Pancreas (tissue), 10 donors: ENCODE results near the gene WDR73. TPM values are rescaled to one million over a fixed set of nuclear protein-coding genes. Genes with fewer than 3 reads are reported as not detected.

Experiments used
- ATAC-seq, 4 donors: fragments of 200-7000 bp; cut with Tn5 transposase; one replicate each; pipeline versions ENCODE4 v1.8.0 to v1.9.1; 2020; ENCODE audit warnings: mild to moderate bottlenecking in 4 of 4, moderate library complexity in 4 of 4
- DNase-seq, 6 donors: peaks; one replicate each; pipeline ENCODE4 v3.0.0-alpha.2; 2020
- FAIRE-seq: peaks from 2 replicates; lab custom pipeline; 2012; peaks lifted over from hg19 to GRCh38; lab: Jason Lieb, UNC
- H3K27ac ChIP-seq, 4 donors: fragments of 200-600 bp; sonication (generic); 1 replicate in 3 of 4; 2 replicates in 1 of 4; pipeline versions ENCODE4 v1.5.0 to v1.8.0; 2020
- H3K27me3 ChIP-seq, 4 donors: fragments of 200-600 bp; one replicate each; pipeline ENCODE4 v1.8.0; 2021
- H3K36me3 ChIP-seq, 3 donors: fragments of 200-600 bp; sonication (generic) in 1 of 3; one replicate each; pipeline versions ENCODE4 v1.5.0 to v1.8.0; 2020 to 2021
- H3K4me1 ChIP-seq, 3 donors: fragments of 200-600 bp; one replicate each; pipeline ENCODE4 v1.8.0; 2021
- H3K4me3 ChIP-seq, 4 donors: fragments of 200-600 bp; sonication (generic) in 2 of 4; one replicate each; pipeline versions ENCODE4 v1.5.0 to v1.8.0; 2020 to 2021
- H3K9me3 ChIP-seq, 4 donors: fragments of 200-600 bp; one replicate each; pipeline ENCODE4 v1.8.0; 2021
- WGBS, 2 donors: extraction: QIAGEN DNeasy Blood & Tissue Kit; methylation state at CpG; one replicate each; pipeline ENCODE4 v1.1.7; 2013; 5-methylcytosine and 5-hydroxymethylcytosine counted together
- intact Hi-C, 3 donors: fragments of 100-400 bp; cut with DNase I; formaldehyde crosslinking; loops; one replicate each; pipeline versions ENCODE4 v1.11.1 to v1.14.2; 2022
- polyA plus RNA-seq, 2 donors: library from polyadenylated mRNA; stranded (reverse); fragments of 200-250 nt; gene quantifications; one replicate each; pipeline ENCODE4 v1.2.3, GENCODE V29; 2013
- total RNA-seq, 6 donors: library from RNA; stranded (reverse); fragmentation: NEBNext Ultra II Directional in 4 of 6; extraction: Animal tissue kit (Norgen Biotek cat#: 25700) in 4 of 6; gene quantifications; one replicate each; pipeline versions ENCODE4 v1.2.1 to v1.2.4, GENCODE V29; 2021 to 2023
- TF ChIP-seq, protein P1 (sequence below), 4 donors: fragments of 200-600 bp; sonication (generic) in 3 of 4; IDR thresholded peaks; one replicate each; pipeline versions ENCODE4 v1.5.0 to v1.8.0; 2021; ENCODE audit warnings: antibody characterized with exemption in 4 of 4
- donor health status: healthy with polysubstance abuse.
- donor health status: DM: no; HTN: no; CAD: no; lungs with moderate emphysema.
- donor health status: DM: no; HTN: no; CAD: no.
- donor health status: control.
- donor health status: control.
- donor health status: Bipolar disorder and iron deficiency.
- donor health status: DM: yes; HTN: yes; CAD: no.
- donor health status: DM: no; HTN: no; CAD: no.
- donor health status: DM: no; HTN: no; CAD: no.
- donor health status: DM: yes; HTN: yes; CAD: no.

Gene WDR73
- total and polyA plus RNA-seq, 8 donors, result 10.5 to 28.3 (median 12.1) TPM

DNA sequence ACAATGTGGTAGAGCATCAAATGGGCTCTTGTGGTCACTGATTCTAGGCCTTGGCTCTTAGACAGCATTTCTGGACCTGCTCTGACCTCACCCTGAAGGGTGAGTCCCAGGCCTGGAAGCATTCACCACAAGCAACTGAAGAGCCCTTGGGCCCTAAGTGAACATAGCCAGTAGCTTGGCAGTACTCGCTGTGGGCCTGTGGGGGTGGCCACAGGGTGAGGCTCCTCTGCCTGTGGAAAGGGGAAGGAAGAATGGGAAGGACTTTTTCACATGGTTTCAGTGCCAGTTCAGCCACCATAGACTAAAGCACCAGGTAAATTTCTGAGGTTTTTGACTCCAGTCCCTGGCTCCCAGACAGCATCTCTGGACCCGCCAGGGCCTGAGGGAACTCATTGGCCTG lies 58.4 kb downstream of the WDR73 start:
- H3K36me3 ChIP-seq, result no peaks in the 10 kb centered on the region
- no peak for DNase-seq
- no peaks in the 10 kb centered on the region for H3K4me1 ChIP-seq
- no peak for FAIRE-seq
- intact Hi-C loops, result no loop called here
- H3K27me3 ChIP-seq, result no peaks in the 10 kb centered on the region
- H3K9me3 ChIP-seq, result no peaks in the 10 kb centered on the region
- TF ChIP-seq, protein P1, sequence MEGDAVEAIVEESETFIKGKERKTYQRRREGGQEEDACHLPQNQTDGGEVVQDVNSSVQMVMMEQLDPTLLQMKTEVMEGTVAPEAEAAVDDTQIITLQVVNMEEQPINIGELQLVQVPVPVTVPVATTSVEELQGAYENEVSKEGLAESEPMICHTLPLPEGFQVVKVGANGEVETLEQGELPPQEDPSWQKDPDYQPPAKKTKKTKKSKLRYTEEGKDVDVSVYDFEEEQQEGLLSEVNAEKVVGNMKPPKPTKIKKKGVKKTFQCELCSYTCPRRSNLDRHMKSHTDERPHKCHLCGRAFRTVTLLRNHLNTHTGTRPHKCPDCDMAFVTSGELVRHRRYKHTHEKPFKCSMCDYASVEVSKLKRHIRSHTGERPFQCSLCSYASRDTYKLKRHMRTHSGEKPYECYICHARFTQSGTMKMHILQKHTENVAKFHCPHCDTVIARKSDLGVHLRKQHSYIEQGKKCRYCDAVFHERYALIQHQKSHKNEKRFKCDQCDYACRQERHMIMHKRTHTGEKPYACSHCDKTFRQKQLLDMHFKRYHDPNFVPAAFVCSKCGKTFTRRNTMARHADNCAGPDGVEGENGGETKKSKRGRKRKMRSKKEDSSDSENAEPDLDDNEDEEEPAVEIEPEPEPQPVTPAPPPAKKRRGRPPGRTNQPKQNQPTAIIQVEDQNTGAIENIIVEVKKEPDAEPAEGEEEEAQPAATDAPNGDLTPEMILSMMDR (IDR thresholded peaks at IDR 0.05), result no peak
- no peak for ATAC-seq
- WGBS, 2 donors, result 86 to 87% methylated on average over 2 of the region's 2 CpGs
- no peak overlapping the region for H3K4me3 ChIP-seq
- H3K27ac ChIP-seq, result no peak overlapping the region

DNA sequence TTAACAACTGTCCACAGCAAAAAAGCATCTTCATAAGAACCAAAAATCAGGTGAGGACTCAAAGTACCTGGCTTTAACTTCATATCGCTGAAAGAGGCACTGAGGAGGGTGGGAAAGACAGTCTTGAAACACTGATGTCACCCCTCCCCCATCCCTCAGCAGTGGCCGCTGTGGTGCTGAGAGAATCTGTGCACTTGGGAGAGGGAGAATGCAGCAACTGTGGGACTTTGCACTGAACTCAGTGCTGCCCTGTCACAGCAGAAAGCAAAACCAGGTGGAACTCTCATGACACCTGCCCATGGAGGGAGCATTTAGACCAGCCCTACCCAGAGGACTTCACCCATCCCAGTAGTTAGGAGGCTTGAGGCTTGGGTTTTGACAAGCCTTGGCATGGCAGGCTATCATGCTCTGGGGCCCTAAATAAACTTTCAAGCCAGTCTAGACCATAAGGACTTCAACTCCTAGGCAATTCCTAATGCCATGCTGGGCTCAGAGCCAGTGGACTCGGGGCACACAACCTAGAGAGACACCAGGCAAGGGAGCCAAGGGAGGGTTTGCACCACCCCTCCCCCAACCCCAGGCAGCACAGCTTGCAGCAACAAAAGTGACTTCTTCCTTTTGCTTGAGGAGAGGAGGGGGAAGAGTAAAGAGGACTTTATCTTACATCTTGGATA lies 59.3 kb downstream of the WDR73 start:
- no peak overlapping the region for H3K27ac ChIP-seq
- no peaks in the 10 kb centered on the region for H3K9me3 ChIP-seq
- FAIRE-seq (no peak), ATAC-seq (no peak), DNase-seq (no peak)
- H3K4me3 ChIP-seq, result no peak overlapping the region
- WGBS, 2 donors, result 55 to 70% methylated on average over 3 of the region's 3 CpGs
- no peaks in the 10 kb centered on the region for H3K27me3 ChIP-seq
- H3K4me1 ChIP-seq, result no peaks in the 10 kb centered on the region
- intact Hi-C loops, result no loop called here
- TF ChIP-seq, protein P1 (IDR thresholded peaks at IDR 0.05), result no peak
- no peaks in the 10 kb centered on the region for H3K36me3 ChIP-seq

DNA sequence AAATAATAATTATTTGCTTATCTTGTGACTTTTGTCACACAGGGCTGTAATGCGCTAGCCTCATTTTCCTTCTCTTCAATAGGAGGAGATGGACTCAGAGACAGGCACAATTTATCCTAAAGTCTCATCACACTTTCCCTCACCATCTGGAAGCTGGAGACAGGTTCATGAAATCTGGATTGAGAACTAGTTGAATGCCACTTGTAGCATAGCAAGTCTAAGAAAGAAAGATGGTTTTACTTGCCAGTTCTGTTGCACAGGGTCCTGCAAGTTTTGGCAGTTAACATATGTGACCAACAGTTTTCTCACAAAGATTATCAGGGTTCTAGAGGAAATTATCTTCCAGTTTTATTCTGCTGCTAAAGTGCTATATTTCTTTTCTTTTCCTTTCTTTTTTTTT lies 62.3 kb downstream of the WDR73 start:
- intact Hi-C loops, result no loop called here

DNA sequence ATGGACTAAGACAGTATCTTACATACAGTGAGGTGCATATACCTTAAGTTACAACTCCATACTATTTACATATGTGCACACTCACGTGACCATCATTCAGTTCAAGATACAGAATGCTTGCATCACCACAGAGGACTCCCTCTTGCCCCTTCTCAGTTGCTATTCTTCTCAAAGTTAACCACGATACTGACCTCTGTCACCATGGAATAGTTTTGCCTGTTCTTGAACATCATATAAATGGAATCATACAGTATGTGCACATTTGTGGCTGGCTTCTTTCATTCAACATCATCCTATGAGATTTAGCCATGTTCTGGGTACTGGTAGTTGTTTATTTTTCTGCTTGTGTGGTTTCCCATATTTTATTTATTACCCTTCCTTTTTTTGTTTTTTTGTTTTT lies 63.7 kb downstream of the WDR73 start:
- intact Hi-C loops, result no loop called here
- TF ChIP-seq, protein P1 (IDR thresholded peaks at IDR 0.05), result no peak
- ATAC-seq (no peak), DNase-seq (no peak), FAIRE-seq (no peak)
- Histone ChIP-seq H3K4me3 (no peak overlapping the region), H3K9me3 (no peaks in the 10 kb centered on the region), H3K36me3 (no peaks in the 10 kb centered on the region), H3K4me1 (no peaks in the 10 kb centered on the region), H3K27me3 (no peaks in the 10 kb centered on the region), H3K27ac (no peak overlapping the region)
- WGBS, 2 donors, result 75 to 80% methylated on average over 2 of the region's 2 CpGs

More for the DNA sequence above, 62.3 kb downstream of the WDR73 start:
- TF ChIP-seq, protein P1 (IDR thresholded peaks at IDR 0.05), result no peak
- no peaks in the 10 kb centered on the region for H3K27me3 ChIP-seq
- ATAC-seq, result no peak
- H3K27ac ChIP-seq, result no peak overlapping the region
- no peak overlapping the region for H3K4me3 ChIP-seq
- no peaks in the 10 kb centered on the region for H3K9me3 ChIP-seq
- no peaks in the 10 kb centered on the region for H3K4me1 ChIP-seq
- DNase-seq, result no peak
- 92 to 100% methylated on average over 1 of the region's 1 CpG for WGBS, 2 donors
- H3K36me3 ChIP-seq, result no peaks in the 10 kb centered on the region
- FAIRE-seq, result no peak

Other genes with a start within 250 kb of the WDR73 start
- 10 to 100 TPM; 11.3 to 15.4 (median 13.5) TPM for gene ZSCAN2, start 53.3 kb downstream of the WDR73 start, total RNA-seq
- gene ZSCAN2, start 53.3 kb downstream of the WDR73 start, polyA plus RNA-seq, result 1 to 10 TPM; 5.5 to 6.6 TPM
- 1 to 10 TPM; 2.9 to 5.4 (median 3.5) TPM for gene NMB, start 3.9 kb upstream of the WDR73 start, total RNA-seq
- gene NMB, start 3.9 kb upstream of the WDR73 start, polyA plus RNA-seq, result 1 to 10 TPM; 4.8 to 8.3 TPM
- gene SEC11A, start 61.9 kb upstream of the WDR73 start, total RNA-seq, result 10 to 100 TPM; 43.7 to 77.5 (median 67.8) TPM
- gene SEC11A, start 61.9 kb upstream of the WDR73 start, polyA plus RNA-seq, result 10 to 100 TPM; 71.3 to 98.7 TPM
- gene ZNF592, start 94.3 kb upstream of the WDR73 start, total RNA-seq, result 10 to 100 TPM; 11.5 to 16.6 (median 12.2) TPM
- 1 to 10 TPM; 9.1 to 9.9 TPM for gene ZNF592, start 94.3 kb upstream of the WDR73 start, polyA plus RNA-seq
- gene ALPK3, start 163.1 kb upstream of the WDR73 start, total RNA-seq, result 10 to 100 TPM in 3 of 6 donors, 1 to 10 TPM in 3; 3.2 to 23.7 (median 8.1) TPM
- 10 to 100 TPM in 1 of 2 donors, 1 to 10 TPM in 1; 8.1 to 13.0 TPM for gene ALPK3, start 163.1 kb upstream of the WDR73 start, polyA plus RNA-seq
- gene SLC28A1, start 230.4 kb upstream of the WDR73 start, total RNA-seq, result under 1 TPM in 3 of 6 donors, not detected in 3; 0.08 to 0.21 (median 0.19) TPM
- under 1 TPM; 0.02 to 0.11 TPM for gene SLC28A1, start 230.4 kb upstream of the WDR73 start, polyA plus RNA-seq